IMR-90 (cell line): ENCODE results near the gene CAMTA2. TPM values are rescaled to one million over a fixed set of nuclear protein-coding genes. Genes with fewer than 3 reads are reported as not detected.

Experiments used
- ATAC-seq: fragments of 200-7000 bp; cut with Tn5 transposase; 2 replicates; pipeline ENCODE4 v1.9.1; 2020; ENCODE audit warnings: low read depth, mild to moderate bottlenecking, moderate library complexity
- BruUV-seq: library from RNA; stranded (reverse); fragments of 400-500 nt; replicated peaks from 2 replicates; lab custom pipeline; 2021; lab: Mats Ljungman, UMichigan
- CTCF ChIA-PET: fragments of 300-600 bp; formaldehyde crosslinking; extraction: SDS; loops from one replicate; lab custom pipeline; 2021; ENCODE audit warnings: antibody characterized with exemption; lab: Yijun Ruan, JAX
- POLR2A ChIA-PET: fragments of 300-600 bp; sonication (Branson Sonifier 250); formaldehyde crosslinking; loops from one replicate; lab custom pipeline; 2022; ENCODE audit warnings: antibody characterized with exemption; ENCODE audit not compliant: unreplicated experiment; lab: Charles Lee
- DNase-seq: peaks from one replicate; pipeline ENCODE4 v3.0.0; 2013
- H2AFZ ChIP-seq: replicated peaks from 2 replicates; pipeline ENCODE3; 2013; ENCODE audit warnings: low read length, mild to moderate bottlenecking; ENCODE audit not compliant: poor library complexity
- H2AK5ac ChIP-seq: 2 replicates; pipeline ENCODE4 v1.6.1; 2013; ENCODE audit warnings: low read depth, low read length, inconsistent platforms
- H2AK9ac ChIP-seq: replicated peaks from 2 replicates; pipeline ENCODE3; 2013; ENCODE audit warnings: mild to moderate bottlenecking, low read depth, low read length, moderate library complexity; ENCODE audit not compliant: poor library complexity
- H2BK120ac ChIP-seq: 2 replicates; pipeline ENCODE4 v1.6.1; 2013; ENCODE audit warnings: low read depth, low read length, inconsistent platforms
- H2BK15ac ChIP-seq: 3 replicates; pipeline ENCODE4 v1.6.1; 2013; ENCODE audit warnings: low read depth, low read length, inconsistent platforms
- H2BK20ac ChIP-seq: 2 replicates; pipeline ENCODE4 v1.6.1; 2013; ENCODE audit warnings: low read depth, mild to moderate bottlenecking, inconsistent platforms, low read length, moderate library complexity
- H2BK5ac ChIP-seq: 2 replicates; pipeline ENCODE4 v1.6.1; 2013; ENCODE audit warnings: mild to moderate bottlenecking, low read depth, low read length, inconsistent platforms; ENCODE audit not compliant: poor library complexity, severe bottlenecking
- H3K14ac ChIP-seq: replicated peaks from 2 replicates; pipeline ENCODE4 v1.6.1; 2013; ENCODE audit warnings: low read depth, low read length, inconsistent platforms
- H3K18ac ChIP-seq: 2 replicates; pipeline ENCODE4 v1.6.1; 2013; ENCODE audit warnings: low read depth, low read length, control low read depth
- H3K23ac ChIP-seq: 2 replicates; pipeline ENCODE4 v1.6.1; 2013; ENCODE audit warnings: low read depth, low read length, inconsistent platforms
- H3K27ac ChIP-seq: 2 replicates; pipeline ENCODE4 v1.5.1; 2013; ENCODE audit warnings: mild to moderate bottlenecking, control low read depth, low read length; ENCODE audit not compliant: insufficient read depth
- H3K27me3 ChIP-seq: 2 replicates; pipeline ENCODE4 v1.6.1; 2013; ENCODE audit warnings: low read length; ENCODE audit not compliant: control insufficient read depth, insufficient read depth
- H3K36me3 ChIP-seq: 2 replicates; pipeline ENCODE4 v1.6.1; 2013; ENCODE audit warnings: low read length, mixed read lengths; ENCODE audit not compliant: control insufficient read depth, insufficient read depth
- H3K4ac ChIP-seq: 2 replicates; pipeline ENCODE4 v1.6.1; 2013; ENCODE audit warnings: low read depth, low read length, inconsistent platforms
- H3K4me1 ChIP-seq: 2 replicates; pipeline ENCODE4 v1.6.1; 2013; ENCODE audit warnings: low read length, mixed read lengths; ENCODE audit not compliant: control insufficient read depth, insufficient read depth
- H3K4me2 ChIP-seq: 2 replicates; pipeline ENCODE4 v1.6.1; 2013; ENCODE audit warnings: low read depth, mild to moderate bottlenecking, control low read depth, low read length, moderate library complexity
- H3K4me3 ChIP-seq: 2 replicates; pipeline ENCODE4 v1.5.1; 2013; ENCODE audit warnings: low read depth, mild to moderate bottlenecking, control low read depth, low read length, moderate library complexity; ENCODE audit not compliant: insufficient read depth
- H3K56ac ChIP-seq: 2 replicates; pipeline ENCODE4 v1.6.1; 2013; ENCODE audit warnings: low read length, inconsistent platforms; ENCODE audit not compliant: insufficient read depth; ENCODE audit errors: extremely low read depth
- H3K79me1 ChIP-seq, 2 experiments: 2 replicates each; pipeline ENCODE4 v1.6.1; 2013; ENCODE audit warnings: low read length in 2 of 2, inconsistent platforms in 1 of 2, low read depth in 1 of 2
- H3K9ac ChIP-seq: 2 replicates; pipeline ENCODE4 v1.6.1; 2013; ENCODE audit warnings: low read depth, low read length, control low read depth
- H3K9me1 ChIP-seq: 2 replicates; pipeline ENCODE4 v1.6.1; 2013; ENCODE audit warnings: low read length, inconsistent platforms; ENCODE audit not compliant: insufficient read depth
- H3K9me3 ChIP-seq: 2 replicates; pipeline ENCODE4 v1.6.1; 2013; ENCODE audit warnings: low read length; ENCODE audit not compliant: control insufficient read depth, insufficient read depth
- H4K20me1 ChIP-seq: 2 replicates; pipeline ENCODE4 v1.6.1; 2013; ENCODE audit warnings: low read length, inconsistent platforms; ENCODE audit not compliant: insufficient read depth
- H4K5ac ChIP-seq: 2 replicates; pipeline ENCODE4 v1.6.1; 2013; ENCODE audit warnings: mild to moderate bottlenecking, low read depth, low read length, control low read depth
- H4K8ac ChIP-seq, 2 experiments: 2 replicates each; pipeline ENCODE4 v1.6.1; 2013; ENCODE audit warnings: low read depth in 2 of 2, low read length in 2 of 2, control low read depth in 1 of 2, inconsistent platforms in 1 of 2
- H4K91ac ChIP-seq: 2 replicates; pipeline ENCODE4 v1.6.1; 2013; ENCODE audit warnings: low read depth, low read length, inconsistent platforms; ENCODE audit not compliant: insufficient read depth
- BHLHE40 ChIP-seq: fragments of 150-350 bp; IDR thresholded peaks from 2 replicates; pipeline ENCODE4 v1.6.1; 2016; ENCODE audit warnings: mild to moderate bottlenecking, low read depth, low read length
- CEBPB ChIP-seq: IDR thresholded peaks from 2 replicates; pipeline ENCODE4 v1.6.1; 2012; ENCODE audit warnings: low read depth, low read length, improper control_type of control experiment
- FOS ChIP-seq: fragments of 150-350 bp; IDR thresholded peaks from 2 replicates; pipeline ENCODE4 v1.6.1; 2016; ENCODE audit warnings: low read depth, low read length
- MAZ ChIP-seq: IDR thresholded peaks from 2 replicates; pipeline ENCODE4 v1.6.1; 2012; ENCODE audit warnings: low read depth, mild to moderate bottlenecking, low read length, improper control_type of control experiment, moderate library complexity, borderline replicate concordance
- MXI1 ChIP-seq: IDR thresholded peaks from 2 replicates; pipeline ENCODE4 v1.6.1; 2012; ENCODE audit warnings: low read depth, mild to moderate bottlenecking, low read length, moderate library complexity, borderline replicate concordance
- NFE2L2 ChIP-seq: fragments of 150-350 bp; IDR thresholded peaks from 2 replicates; pipeline ENCODE4 v1.6.1; 2016; ENCODE audit warnings: low read depth, mild to moderate bottlenecking, low read length
- POLR2A ChIP-seq: IDR thresholded peaks from 2 replicates; pipeline ENCODE4 v1.6.1; 2012; ENCODE audit warnings: mild to moderate bottlenecking, low read depth, low read length
- SMC3 ChIP-seq: fragments of 150-350 bp; IDR thresholded peaks from 2 replicates; pipeline ENCODE4 v1.6.1; 2016; ENCODE audit warnings: low read depth, mild to moderate bottlenecking, antibody characterized with exemption, low read length, moderate library complexity
- WGBS, 2 experiments: methylation state at CpG; one replicate each; pipeline versions ENCODE4 v1.1.5 to v1.1.7; 2013; ENCODE audit warnings: missing lambda C conversion rate in 2 of 2; ENCODE audit not compliant: insufficient read length in 1 of 2; ENCODE audit errors: extremely low coverage in 2 of 2; 5-methylcytosine and 5-hydroxymethylcytosine counted together
- dilution Hi-C: fragments of 300-500 bp; cut with HindIII; formaldehyde crosslinking; loops from one replicate; pipeline ENCODE4 v1.14.3; 2018; ENCODE audit warnings: low sequenced_read_pairs; ENCODE audit not compliant: unreplicated experiment
- in situ Hi-C: fragments of 300-500 bp; cut with MboI; formaldehyde crosslinking; loops from 3 replicates; pipeline ENCODE4 v1.14.3; 2019; ENCODE audit warnings: low sequenced_read_pairs, inconsistent platforms, mixed read lengths
- intact Hi-C: fragments of 100-400 bp; cut with micrococcal nuclease; formaldehyde crosslinking; loops from 2 replicates; pipeline ENCODE4 v1.10.0; 2022
- polyA plus RNA-seq, 3 experiments: library from polyadenylated mRNA; depleted of rRNA; stranded (reverse); fragments of >200 nt; gene quantifications; 2 replicates each; pipeline ENCODE4 v1.2.3, GENCODE V29; 2012; ENCODE audit warnings: low replicate concordance in 1 of 3
- total RNA-seq: library from RNA; depleted of rRNA; stranded (reverse); fragments of >200 nt; gene quantifications from 2 replicates; pipeline ENCODE4 v1.2.3, GENCODE V29; 2012
- TF ChIP-seq, protein P1 (sequence below): fragments of 150-350 bp; IDR thresholded peaks from 2 replicates; pipeline ENCODE4 v1.6.1; 2016; ENCODE audit warnings: low read depth, mild to moderate bottlenecking, low read length, moderate library complexity, borderline replicate concordance

CAMTA2 gene
- total and polyA plus RNA-seq, 2 of the 4 experiments (the other 2 are of a cell fraction), result 1.4 to 54.7 TPM

DNA sequence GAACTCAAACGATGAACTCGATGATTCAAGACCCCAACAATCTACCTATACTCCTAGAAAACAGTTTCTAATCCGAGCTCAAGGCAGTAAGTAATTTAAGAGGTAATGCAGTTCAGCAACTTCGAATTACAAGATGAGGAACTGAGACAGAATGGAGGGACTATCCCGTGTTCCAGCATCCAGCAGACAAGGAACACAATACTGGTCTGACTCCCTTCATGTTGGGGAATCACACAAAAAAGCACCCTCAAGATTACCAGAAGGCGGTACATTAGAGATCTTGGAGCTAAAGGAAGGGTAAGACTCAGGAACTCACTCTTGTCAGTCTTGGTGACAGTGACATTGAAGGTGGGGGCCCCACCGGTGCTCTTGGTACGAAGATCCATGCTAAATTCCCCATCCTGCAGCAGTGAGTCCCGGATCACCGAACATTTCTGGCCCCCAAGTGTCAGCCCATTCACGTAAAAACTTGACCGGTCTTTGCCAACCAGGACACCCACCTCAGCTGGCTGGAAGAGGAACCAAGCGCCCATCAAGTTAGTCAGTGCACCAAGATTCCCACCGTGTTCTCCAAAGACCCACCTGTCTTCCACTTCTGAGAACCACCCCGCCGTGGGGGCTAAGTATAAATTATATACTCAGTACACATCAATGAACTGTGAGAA, 41.0 kb downstream of the CAMTA2 start:
- Histone ChIP-seq H2BK15ac (peak overlapping the region; percentile 25; the same call in 1 of the 3 replicates), H3K27ac (peak overlapping the region; percentile 96), H4K91ac (peak overlapping the region; percentile 21), H3K4me1 (peaks cover 24% of the 10 kb centered on the region), H3K23ac (peak overlapping the region; percentile 81), H3K27me3 (no peaks in the 10 kb centered on the region), H3K18ac (no peak overlapping the region), H3K79me1 (peaks cover 10 to 50% of the 10 kb centered on the region in 2 experiments; a peak in 3 of 4 replicates), H2BK20ac (no peak overlapping the region), H2BK5ac (peak overlapping the region; percentile 98), H3K14ac (peak overlapping the region; percentile 95), H4K5ac (0 out of 2 replicates have a peak overlapping the region, but pooled peaks have one; percentile 6), H2AK9ac (peak overlapping the region; percentile 44), H2AK5ac (peak overlapping the region; percentile 25), H2AFZ (no peak overlapping the region), H3K36me3 (peaks cover 41% of the 10 kb centered on the region), H4K20me1 (peaks cover 66% of the 10 kb centered on the region), H3K4me3 (peak overlapping the region; percentile 98), H3K56ac (peak overlapping the region; percentile 94), H3K4me2 (peak overlapping the region; percentile 78), H3K9me3 (no peaks in the 10 kb centered on the region), H4K8ac (peak overlapping the region; percentile 80 to 95; a peak in 3 of 4 replicates), H3K9me1 (peaks cover 19% of the 10 kb centered on the region; the same call in 1 of the 2 replicates), H3K9ac (peak overlapping the region; percentile 97), H2BK120ac (peak overlapping the region; percentile 49; the same call in 1 of the 2 replicates), H3K4ac (peak overlapping the region; percentile 85)
- no CpG with 5 or more reads among the region's 16 CpGs for WGBS, 2 experiments
- intact Hi-C loops (no loop called here), dilution Hi-C loops (no loop called here), in situ Hi-C loops (no loop called here)
- CTCF ChIA-PET, result no interaction called here
- no peak for TF ChIP-seq BHLHE40
- TF ChIP-seq FOS, result no peak
- no peak for TF ChIP-seq CEBPB
- TF ChIP-seq MAZ, result no peak
- TF ChIP-seq SMC3, result no peak
- TF ChIP-seq MXI1, result no peak
- TF ChIP-seq, protein P1, sequence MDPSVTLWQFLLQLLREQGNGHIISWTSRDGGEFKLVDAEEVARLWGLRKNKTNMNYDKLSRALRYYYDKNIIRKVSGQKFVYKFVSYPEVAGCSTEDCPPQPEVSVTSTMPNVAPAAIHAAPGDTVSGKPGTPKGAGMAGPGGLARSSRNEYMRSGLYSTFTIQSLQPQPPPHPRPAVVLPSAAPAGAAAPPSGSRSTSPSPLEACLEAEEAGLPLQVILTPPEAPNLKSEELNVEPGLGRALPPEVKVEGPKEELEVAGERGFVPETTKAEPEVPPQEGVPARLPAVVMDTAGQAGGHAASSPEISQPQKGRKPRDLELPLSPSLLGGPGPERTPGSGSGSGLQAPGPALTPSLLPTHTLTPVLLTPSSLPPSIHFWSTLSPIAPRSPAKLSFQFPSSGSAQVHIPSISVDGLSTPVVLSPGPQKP, result no peak
- TF ChIP-seq POLR2A, result no peak
- TF ChIP-seq NFE2L2, result no peak
- ATAC-seq, result no peak
- TSS peak; percentile 92 for BruUV-seq
- POLR2A ChIA-PET, result interaction anchor here (0.6 to 3.5 kb wide), 5 partner anchors 20 to 79 kb away, joined by 3 to 19 read pairs (median 4); partner anchors contain the start of genes CAMTA2 and SPAG7
- DNase-seq, result no peak
